ENCODE measurements around the gene ZFP62. TPM values are rescaled to one million over a fixed set of nuclear protein-coding genes. Genes with fewer than 3 reads are reported as not detected.
"Not testable (repeated sequence)": the region's sequence is repeated elsewhere in the genome, so short reads cannot be mapped to it uniquely, and the experiment has no call there.

Gene ZFP62
- total RNA-seq, 2 donors from 2014 or later, result 13.5 to 27.9 TPM

DNA sequence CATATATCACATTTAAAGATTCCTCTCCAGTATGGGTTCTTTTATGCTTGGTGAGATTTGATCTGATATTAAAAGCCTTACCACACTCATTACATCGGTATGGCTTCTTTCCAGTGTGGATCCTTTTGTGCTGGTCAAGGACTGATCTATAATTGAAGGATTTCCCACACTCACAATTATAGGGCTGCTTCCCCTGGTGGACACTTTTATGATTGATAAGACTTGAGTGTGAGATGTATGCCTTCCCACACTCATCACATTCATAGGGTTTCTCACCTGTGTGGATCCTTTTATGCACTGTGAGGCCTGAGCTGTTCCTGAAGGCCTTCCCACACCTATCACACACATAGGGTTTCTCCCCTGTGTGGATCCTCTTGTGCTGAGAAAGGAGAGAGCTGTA lies 12.2 kb downstream of the ZFP62 start:
- ATAC-seq (no peak), DNase-seq (ENCODE audit: low spot score in 2 of 2) (no peak)
- H3K9me3 Mint-ChIP-seq, result peaks cover 25 to 29% of the 10 kb centered on the region in 2 donors
- peak overlapping the region in 1 of 2 donors; percentile 48 for H3K27ac Mint-ChIP-seq
- H3K36me3 Mint-ChIP-seq, result peaks cover 70 to 84% of the 10 kb centered on the region in 2 donors

DNA sequence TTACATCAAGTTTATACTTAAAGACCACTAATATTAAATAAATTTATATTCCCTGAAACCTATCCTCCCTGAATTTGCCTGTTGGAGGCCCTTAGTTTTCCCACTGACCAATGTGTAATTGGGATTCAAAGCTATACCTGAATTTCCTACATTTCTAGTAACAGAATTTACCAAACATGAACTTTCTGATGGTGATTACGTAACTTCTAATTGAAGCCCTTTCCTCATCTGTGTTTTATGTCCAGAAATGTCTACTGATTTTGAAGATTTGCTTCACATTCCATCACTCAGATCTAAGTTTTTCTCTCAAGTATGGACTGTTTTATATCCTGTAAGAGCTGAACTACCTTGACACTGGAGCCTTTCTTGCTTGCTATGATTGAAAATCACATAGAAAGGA lies 12.8 kb downstream of the ZFP62 start:
- peaks cover 25 to 29% of the 10 kb centered on the region in 2 donors for H3K9me3 Mint-ChIP-seq
- no peak overlapping the region for H3K27ac Mint-ChIP-seq
- ATAC-seq (no peak), DNase-seq (ENCODE audit: low spot score in 2 of 2) (no peak)
- H3K36me3 Mint-ChIP-seq, result peaks cover 65 to 78% of the 10 kb centered on the region in 2 donors

DNA sequence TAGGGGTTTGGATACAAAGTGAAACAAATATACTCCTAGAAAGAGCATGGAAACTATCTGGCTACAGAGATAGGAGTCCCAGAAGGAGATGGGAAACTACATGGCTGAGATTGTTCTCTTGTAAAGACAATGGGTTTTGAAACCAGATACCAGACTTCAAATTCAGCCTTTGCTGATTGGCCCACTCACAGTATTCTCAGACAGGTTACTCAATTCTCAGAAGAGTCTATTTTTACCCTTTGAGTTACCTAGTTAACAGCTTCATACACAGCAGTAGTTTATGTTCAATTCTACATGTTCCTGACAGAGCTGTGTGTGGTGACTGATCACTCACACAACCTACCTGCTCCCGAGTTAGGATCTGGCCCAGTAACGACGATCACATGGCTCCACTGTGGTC lies 14.1 kb downstream of the ZFP62 start:
- DNase-seq (ENCODE audit: low spot score in 2 of 2), result no peak
- ATAC-seq, result no peak
- peak overlapping the region in 1 of 2 donors; percentile 13 for H3K27ac Mint-ChIP-seq
- H3K36me3 Mint-ChIP-seq, result peaks cover 54 to 70% of the 10 kb centered on the region in 2 donors
- H3K9me3 Mint-ChIP-seq, result peaks cover 25 to 32% of the 10 kb centered on the region in 2 donors

DNA sequence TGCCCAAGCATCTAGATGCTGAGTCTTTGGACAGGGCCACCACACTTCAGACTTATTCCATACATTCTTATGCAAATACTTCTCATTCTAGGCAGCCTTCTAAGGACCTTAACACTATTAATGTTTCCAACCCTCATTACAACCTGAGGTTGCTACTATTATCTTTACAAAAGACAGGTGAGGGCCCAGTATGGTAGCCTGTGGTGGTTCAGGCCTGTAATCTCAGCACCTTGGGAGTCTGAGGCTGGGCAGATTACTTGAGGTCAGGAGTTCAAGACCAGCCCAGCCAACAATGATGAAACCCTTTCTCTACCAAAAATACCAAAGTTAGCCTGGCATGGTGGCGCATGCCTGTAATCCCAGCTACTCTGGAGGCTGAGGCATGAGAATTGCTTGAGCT lies 16.2 kb downstream of the ZFP62 start:
- ATAC-seq, result no peak
- no peak for DNase-seq (ENCODE audit: low spot score in 2 of 2)
- Mint-ChIP-seq H3K27ac (no peak overlapping the region), H3K9me3 (peaks cover 12 to 19% of the 10 kb centered on the region in 2 donors), H3K36me3 (peaks cover 32 to 56% of the 10 kb centered on the region in 2 donors)

DNA sequence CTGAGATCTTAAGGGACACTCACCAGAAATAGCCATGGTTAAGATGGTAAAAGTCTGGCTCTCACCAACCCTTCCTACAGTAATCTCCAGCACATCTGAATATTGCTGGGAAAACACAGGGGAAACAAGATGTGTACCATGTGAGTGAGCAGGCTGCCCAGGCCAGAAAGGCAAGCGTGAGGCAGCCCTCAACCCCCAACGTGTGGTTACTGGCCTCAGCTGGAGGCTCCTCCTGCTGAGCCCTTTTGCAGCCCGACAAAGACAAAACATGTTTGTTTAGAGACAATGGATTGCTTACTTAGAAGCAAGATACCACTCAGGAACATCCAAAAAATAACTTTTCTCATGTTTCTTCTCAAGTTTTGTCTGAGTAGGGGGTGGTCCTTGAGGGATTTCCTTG lies 16.6 kb downstream of the ZFP62 start:
- H3K27ac Mint-ChIP-seq, result no peak overlapping the region
- peaks cover 12 to 15% of the 10 kb centered on the region in 2 donors for H3K9me3 Mint-ChIP-seq
- H3K36me3 Mint-ChIP-seq, result peaks cover 28 to 55% of the 10 kb centered on the region in 2 donors
- ATAC-seq (no peak), DNase-seq (ENCODE audit: low spot score in 2 of 2) (no peak)

DNA sequence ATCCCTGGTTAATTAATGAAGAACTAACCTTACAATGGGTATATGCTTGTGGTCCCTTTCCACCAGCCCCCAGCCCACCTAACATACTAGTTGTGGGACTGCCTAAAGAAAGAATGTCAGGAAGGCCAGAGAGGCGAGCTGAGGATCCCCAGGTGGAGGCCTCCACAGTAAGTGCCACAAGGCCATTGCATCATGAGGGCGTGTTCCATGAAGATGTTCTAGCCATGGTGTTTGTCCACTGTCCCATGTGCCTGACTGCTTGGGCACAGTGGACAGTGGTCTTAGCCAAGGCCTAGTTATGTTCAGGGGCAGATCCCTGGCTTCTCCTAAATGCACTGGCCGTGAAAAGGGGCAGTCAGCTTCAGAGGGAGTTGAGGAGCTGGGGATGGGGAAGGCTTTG lies 21.1 kb downstream of the ZFP62 start:
- H3K9me3 Mint-ChIP-seq, result peaks cover 0 to 7% of the 10 kb centered on the region in 2 donors
- DNase-seq (ENCODE audit: low spot score in 2 of 2) (no peak), ATAC-seq (no peak)
- H3K27ac Mint-ChIP-seq, result no peak overlapping the region
- peaks cover 0 to 22% of the 10 kb centered on the region in 2 donors for H3K36me3 Mint-ChIP-seq

DNA sequence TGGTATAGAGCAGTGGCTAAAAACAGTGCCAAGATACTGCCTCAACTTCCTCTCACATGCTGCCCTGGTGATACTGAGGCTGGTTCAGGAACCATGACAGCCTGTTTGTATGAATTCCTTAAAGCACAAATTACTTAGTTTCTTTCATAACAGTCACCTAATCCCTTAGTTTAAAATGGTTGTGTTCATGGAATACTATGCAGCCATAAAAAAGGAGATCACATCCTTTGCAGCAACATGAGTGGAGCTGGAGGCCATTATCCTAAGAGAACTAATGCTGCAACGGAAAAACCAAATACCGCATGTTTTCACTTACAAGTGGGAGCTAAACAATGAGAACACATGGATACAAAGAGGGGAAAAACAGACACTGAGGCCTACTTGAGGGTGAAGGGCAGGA lies 21.8 kb downstream of the ZFP62 start:
- DNase-seq (ENCODE audit: low spot score in 2 of 2), result no peak
- H3K27ac Mint-ChIP-seq, result no peak overlapping the region
- H3K9me3 Mint-ChIP-seq, result peaks cover 0 to 7% of the 10 kb centered on the region in 2 donors
- peaks cover 0 to 29% of the 10 kb centered on the region in 2 donors for H3K36me3 Mint-ChIP-seq
- no peak for ATAC-seq

DNA sequence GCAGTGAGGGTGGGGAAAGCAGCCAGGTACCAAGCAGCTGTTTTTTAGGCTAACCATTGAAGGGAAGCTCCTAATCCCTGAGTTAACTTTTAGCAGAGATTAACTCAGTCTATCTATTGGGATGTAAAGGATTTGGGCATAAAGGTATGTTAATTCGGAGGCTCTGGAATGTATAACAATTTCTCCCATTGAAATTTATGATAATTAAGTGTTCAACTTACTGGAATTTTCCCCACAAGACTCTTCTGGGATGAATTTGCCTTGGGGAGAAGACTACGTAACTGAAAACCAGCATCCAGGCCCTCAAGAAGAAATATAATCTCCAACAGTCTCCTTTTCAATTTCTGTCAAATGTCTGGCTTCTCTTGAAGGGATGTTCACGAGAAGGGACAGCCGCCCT lies 23.6 kb downstream of the ZFP62 start:
- Mint-ChIP-seq H3K36me3 (peaks cover 1 to 35% of the 10 kb centered on the region in 2 donors), H3K27ac (no peak overlapping the region), H3K9me3 (peaks cover 0 to 7% of the 10 kb centered on the region in 2 donors)
- ATAC-seq (no peak), DNase-seq (ENCODE audit: low spot score in 2 of 2) (no peak)

DNA sequence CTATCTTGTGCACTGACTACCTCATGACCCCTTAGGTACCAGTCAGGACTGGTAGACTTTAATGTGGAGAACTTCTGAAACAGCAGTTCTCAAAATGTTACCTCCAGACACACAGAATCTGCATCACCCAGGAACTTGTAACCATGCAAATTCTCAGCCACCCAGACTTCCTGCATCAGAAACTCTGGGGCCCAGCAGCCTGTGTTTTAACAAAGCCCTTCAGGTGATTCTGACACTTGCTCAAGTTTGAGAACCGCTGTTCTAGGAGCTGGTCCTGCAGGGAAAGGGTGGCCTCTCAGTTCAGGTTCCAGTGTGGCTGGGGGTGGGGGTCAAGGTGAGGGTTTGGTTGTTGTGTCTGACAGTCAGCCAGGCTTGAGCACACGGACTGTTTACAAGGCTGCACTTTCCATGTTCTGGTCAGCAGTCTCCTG lies 28.4 kb downstream of the ZFP62 start:
- ATAC-seq, result peak; percentile 80 to 83
- DNase-seq (ENCODE audit: low spot score in 2 of 2), result peak; percentile 51 to 64
- Mint-ChIP-seq H3K27ac (peak overlapping the region; percentile 98 to 99), H3K9me3 (peaks cover 0 to 4% of the 10 kb centered on the region in 2 donors), H3K36me3 (peaks cover 35 to 49% of the 10 kb centered on the region in 2 donors)

DNA sequence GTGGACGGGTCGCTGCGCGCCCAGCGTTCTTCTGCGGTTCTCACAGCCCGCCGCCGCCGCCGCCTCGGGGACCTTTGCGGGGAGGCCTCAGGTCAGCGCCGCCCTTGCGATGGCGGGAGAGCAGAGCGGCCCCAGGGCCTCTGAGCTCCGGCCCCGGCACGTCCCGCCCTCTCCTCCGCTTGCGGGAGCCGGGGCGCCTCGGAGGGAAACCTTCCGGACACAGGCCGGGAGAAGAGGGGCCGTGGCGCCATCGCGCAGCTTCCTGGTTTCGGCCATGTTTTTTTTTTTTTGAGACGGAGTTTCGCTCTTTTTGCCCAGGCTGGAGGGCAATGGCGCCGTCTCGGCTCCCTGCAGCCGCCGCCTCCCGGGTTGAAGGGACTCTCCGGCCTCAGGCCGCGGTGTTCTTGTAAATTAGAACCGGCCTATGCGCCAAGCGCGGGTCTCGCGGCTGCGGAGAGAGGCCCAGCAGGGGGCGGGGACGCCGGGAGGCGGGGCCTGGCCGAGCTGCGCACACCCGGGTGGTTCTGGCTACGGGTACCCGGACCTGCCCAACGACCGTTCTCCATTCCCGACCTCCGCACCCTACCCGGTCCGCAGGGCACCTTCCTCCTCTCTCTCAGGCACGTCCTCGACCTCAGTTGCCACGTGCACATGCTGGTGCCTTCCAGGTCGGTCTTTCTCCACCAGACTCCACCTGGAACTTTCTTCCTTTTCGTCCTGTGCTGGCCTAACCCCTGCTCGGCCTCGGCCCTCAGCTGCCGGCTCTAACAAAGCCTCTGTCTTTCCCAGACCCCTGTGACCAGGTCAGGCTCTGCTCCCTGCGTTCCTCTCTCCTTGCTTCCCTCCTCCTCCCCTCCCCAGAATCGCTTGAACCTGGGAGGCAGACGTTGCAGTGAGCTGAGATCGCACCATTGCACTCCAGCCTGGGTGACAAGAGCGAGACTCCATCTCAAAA lies 29.7 kb downstream of the ZFP62 start:
- H3K27ac Mint-ChIP-seq, result peak overlapping the region; percentile 98 to 99
- H3K9me3 Mint-ChIP-seq, result peaks cover 0 to 4% of the 10 kb centered on the region in 2 donors
- ATAC-seq, result peak; percentile 75 to 77
- peaks cover 36 to 49% of the 10 kb centered on the region in 2 donors for H3K36me3 Mint-ChIP-seq
- DNase-seq (ENCODE audit: low spot score in 2 of 2), result peak; percentile 79 to 83

DNA sequence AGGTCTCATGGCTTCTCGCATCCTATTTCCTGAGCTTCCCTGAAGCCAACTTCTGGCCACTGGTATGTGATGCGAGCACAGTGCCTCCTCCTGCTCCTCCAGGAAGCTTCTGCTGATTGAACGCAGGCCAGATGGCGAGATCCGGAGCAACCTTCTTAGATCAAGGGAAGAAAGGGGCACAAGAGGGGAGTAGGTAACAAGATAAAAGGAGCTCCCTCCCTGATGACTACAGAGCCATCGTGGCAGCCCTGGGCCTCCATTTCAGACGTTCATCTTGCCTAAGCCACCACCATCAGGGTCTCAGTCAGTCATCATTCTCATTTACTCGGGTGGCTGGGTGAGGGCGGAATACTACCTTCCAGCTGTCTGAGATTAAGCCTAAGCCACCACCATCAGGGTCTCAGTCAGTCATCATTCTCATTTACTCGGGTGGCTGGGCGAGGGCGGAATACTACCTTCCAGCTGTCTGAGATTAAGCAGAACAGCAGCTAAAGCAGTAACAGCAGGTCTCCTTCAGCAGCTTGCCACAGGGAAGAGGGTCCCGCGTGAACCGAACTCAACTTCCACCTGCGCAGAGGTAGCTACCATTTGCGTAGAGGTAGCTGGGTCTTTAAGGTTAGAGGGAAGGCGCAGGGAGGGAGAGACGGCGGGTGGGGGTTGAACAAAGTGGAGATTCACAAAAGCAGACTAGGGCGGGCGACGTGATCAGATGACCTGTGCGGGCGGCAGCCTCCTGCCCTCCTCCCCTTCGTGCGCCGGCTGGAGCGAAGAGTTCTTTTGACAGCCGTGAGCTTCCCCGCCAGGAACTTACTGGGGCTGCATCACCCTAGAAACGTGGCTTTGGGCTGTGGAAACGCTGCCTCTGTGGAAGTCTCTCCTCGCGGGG lies 30.6 kb downstream of the ZFP62 start:
- H3K9me3 Mint-ChIP-seq, result peaks cover 0 to 4% of the 10 kb centered on the region in 2 donors
- peaks cover 39 to 49% of the 10 kb centered on the region in 2 donors for H3K36me3 Mint-ChIP-seq
- H3K27ac Mint-ChIP-seq, result peak overlapping the region; percentile 97 to 99
- peak; percentile 37 to 42 for ATAC-seq
- DNase-seq (ENCODE audit: low spot score in 2 of 2), result peak in 1 of 2 donors; percentile 62

DNA sequence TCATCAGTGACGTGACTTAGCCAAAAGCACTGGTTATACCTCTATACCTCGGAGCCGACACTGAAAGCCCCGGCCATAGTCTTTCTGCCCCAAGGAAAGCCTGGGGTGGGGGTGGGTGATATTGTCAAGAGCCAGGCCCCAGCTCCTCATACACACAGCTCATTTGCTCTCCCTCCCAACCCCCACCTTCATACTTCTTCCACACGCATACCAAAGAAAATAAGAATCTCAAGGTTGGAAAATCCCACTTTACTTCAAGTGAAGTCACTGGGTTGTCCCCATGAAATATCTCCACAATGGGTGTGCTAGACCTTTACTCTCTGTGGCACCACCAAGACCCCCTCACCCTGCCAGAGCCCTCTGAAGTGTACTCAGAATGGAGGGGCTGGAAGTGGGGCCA lies 31.4 kb downstream of the ZFP62 start:
- Mint-ChIP-seq H3K36me3 (peaks cover 39 to 45% of the 10 kb centered on the region in 2 donors), H3K9me3 (peaks cover 0 to 4% of the 10 kb centered on the region in 2 donors), H3K27ac (peak overlapping the region; percentile 97 to 99)
- no peak for ATAC-seq
- DNase-seq (ENCODE audit: low spot score in 2 of 2), result no peak

DNA sequence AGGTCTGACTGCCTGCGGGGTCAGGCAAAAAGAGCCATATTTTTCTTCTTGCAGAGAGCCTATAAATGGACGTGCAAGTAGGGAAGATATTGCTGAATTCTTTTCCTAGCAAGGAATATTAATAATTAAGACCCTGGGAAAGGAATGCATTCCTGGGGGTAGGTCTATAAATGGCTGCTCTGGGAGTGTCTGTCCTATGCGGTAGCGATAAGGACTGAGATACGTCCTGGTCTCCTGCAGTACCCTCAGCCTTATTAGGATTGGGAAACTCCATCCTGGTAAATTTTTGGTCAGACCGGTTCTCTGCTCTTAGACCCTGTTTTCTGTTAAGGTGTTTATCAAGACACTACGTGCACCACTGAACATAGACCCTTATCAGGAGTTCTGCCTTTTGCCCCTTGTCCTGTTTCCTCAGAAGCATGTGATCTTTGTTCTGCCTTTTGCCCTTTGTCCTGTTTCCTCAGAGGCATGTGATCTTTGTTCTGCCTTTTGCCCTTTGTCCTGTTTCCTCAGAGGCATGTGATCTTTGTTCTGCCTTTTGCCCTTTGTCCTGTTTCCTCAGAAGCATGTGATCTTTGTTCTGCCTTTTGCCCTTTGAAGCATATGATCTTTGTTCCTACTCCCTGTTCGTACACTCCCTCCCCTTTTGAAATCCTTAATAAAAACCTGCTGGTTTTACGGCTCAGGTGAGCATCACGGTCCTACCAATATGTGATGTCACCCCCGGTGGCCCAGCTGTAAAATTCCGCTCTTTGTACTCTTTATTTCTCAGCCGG lies 32.1 kb downstream of the ZFP62 start:
- peak overlapping the region in 1 of 2 donors; percentile 99 for H3K27ac Mint-ChIP-seq
- peaks cover 37 to 39% of the 10 kb centered on the region in 2 donors for H3K36me3 Mint-ChIP-seq
- DNase-seq (ENCODE audit: low spot score in 2 of 2); H3K9me3 Mint-ChIP-seq; ATAC-seq: not testable (repeated sequence)

DNA sequence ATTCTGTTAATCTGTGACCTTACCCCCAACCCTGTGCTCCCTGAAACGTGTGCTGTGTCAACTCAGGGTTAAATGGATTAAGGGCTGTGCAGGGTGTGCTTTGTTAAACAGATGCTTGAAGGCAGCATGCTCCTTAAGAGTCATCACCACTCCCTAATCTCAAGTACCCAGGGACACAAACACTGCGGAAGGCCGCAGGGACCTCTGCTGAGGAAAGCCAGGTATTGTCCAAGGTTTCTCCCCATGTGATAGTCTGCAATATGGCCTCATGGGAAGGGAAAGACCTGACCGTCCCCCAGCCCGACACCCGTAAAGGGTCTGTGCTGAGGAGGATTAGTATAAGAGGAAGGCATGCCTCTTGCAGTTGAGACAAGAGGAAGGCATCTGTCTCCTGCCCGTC lies 33.7 kb downstream of the ZFP62 start:
- not testable (repeated sequence) for H3K9me3 Mint-ChIP-seq; ATAC-seq; H3K27ac Mint-ChIP-seq; DNase-seq (ENCODE audit: low spot score in 2 of 2)
- H3K36me3 Mint-ChIP-seq, result peaks cover 35 to 36% of the 10 kb centered on the region in 2 donors

DNA sequence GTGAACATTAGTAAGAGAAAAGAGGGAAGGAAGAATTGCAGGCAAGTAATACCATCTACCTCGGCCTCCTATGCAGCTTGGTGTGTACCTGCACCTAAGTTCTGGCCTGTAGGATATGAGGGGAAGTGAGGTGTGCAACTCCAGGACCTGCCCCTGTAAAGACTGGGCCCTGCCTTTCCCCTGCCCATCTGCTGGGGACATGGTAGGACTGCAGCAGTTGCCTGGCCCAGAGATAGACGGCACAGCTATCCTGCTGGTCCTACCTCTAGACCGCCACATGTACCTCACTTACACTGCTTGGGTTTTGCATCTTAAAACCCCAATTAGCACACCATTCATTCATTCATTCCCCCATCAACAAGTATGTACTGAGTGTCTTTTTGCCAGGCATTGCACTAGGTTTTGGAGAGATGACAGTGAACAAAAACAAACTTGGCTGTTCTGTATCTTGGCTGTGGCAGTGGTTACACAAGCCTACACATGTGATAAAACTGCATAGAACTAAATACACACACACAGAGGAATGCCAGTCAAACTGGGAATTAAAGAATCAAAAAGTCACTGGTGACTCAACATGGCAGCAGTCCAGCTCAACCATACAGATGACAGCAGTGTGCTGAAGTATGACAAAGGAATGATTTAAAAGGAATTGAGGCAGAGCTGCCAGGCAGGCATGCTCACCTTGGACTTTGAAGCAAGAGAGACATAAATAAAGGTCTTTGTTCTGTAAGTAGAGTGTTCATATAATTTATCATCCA lies 35.1 kb downstream of the ZFP62 start:
- DNase-seq (ENCODE audit: low spot score in 2 of 2) (peak in 1 of 2 donors; percentile 48), ATAC-seq (peak; percentile 80 to 86)
- H3K36me3 Mint-ChIP-seq, result peaks cover 24 to 26% of the 10 kb centered on the region in 2 donors
- peaks cover 0 to 4% of the 10 kb centered on the region in 2 donors for H3K9me3 Mint-ChIP-seq
- H3K27ac Mint-ChIP-seq, result peak overlapping the region; percentile 77 to 80

Data from activated naive CD4-positive, alpha-beta T cell treated with anti-CD3 and anti-CD28 coated beads, Interleukin-2, amount 50 U/mL, for 72 hours (primary cell).